ENCODE results near the gene SDK1.

The SDK1 gene

GRCh38 chr7:4178416-4178815, 877.4 kb downstream of the SDK1 start:
- no peak for DNase-seq (ENCODE audit: low spot score)

GRCh38 chr7:4178916-4179687, 878.0 kb downstream of the SDK1 start:
- no peak for DNase-seq (ENCODE audit: low spot score)

DNA sequence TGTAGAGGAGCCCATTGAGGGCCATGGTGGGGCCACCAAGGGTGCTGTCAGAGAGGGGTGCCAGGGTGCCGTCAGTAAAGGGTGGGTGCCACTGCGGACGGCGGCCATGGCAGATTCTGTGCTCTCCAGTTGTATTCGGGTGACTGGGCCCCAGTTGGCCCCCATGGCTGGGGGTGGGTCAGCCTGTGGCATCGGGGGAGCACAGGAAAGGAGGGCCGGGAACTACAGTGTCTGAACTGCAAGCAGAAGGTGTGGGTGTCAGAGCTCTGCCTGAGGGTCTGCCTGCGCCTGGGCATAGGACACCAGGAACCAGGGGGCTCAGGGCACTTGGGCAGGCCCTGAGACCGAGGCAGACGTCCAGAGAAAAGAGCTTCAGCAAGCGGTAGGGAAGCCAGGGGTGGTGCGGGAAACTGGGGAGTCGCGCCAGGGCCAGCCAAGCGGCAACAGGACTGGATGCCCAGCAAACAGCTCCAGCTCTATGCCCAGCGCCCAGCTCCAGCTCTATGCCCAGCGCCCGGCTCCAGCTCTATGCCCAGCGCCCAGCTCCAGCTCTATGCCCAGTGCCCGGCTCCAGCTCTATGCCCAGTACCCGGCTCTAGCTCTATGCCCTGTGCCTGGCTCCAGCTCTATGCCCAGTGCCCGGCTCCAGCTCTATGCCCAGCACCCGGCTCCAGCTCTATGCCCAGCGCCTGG, 878.8 kb downstream of the SDK1 start:
- DNase-seq (ENCODE audit: low spot score), result no peak

DNA sequence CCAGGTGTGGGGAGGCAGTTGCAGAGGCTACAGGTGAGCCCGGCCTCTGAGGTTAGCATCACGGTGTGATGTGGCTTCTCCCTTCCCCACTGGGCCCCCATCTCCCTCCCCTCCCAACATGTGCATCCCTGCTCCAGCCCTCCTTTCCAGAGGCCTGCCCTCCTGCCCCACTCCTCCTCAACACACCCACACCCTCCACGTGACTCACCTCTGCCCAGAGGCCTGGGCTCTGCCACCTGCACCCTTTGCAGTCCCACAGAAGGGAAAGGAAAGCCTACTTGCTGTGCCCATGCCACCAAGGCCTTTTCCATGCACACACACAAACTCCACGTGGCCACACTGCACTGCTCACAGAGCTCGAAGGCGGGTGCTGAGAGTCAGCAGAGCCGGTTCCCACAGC, 880.4 kb downstream of the SDK1 start:
- no peak for DNase-seq (ENCODE audit: low spot score)

- DNase-seq (ENCODE audit: low spot score), result no peak
Observed at GRCh38 chr7:4182605-4183300, 881.7 kb downstream of the SDK1 start.

DNA sequence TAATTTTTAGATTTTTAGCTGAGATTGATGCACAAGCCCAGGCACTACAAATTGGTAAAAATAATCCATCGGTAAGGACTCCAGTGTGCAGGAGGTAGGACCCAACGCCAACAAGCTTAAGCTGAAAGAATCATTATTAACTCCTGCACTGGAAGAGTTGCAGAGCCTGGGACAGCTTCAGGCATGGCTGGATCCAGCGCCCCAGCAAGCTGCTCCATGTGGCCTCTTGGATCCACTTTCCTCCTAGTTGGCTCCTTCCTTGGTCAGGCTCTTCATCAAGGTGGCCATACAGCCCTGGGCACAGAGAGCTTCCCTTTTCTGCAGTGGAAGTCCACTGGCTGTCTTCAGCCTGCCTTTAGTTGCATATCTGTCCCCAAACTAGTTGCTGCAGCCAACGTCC, 883.6 kb downstream of the SDK1 start:
- no peak for DNase-seq (ENCODE audit: low spot score)

GRCh38 chr7:4185136-4185535, 884.1 kb downstream of the SDK1 start:
- DNase-seq (ENCODE audit: low spot score), result no peak

- no peak for DNase-seq (ENCODE audit: low spot score)
Observed at GRCh38 chr7:4185721-4186512, 884.9 kb downstream of the SDK1 start.

DNA sequence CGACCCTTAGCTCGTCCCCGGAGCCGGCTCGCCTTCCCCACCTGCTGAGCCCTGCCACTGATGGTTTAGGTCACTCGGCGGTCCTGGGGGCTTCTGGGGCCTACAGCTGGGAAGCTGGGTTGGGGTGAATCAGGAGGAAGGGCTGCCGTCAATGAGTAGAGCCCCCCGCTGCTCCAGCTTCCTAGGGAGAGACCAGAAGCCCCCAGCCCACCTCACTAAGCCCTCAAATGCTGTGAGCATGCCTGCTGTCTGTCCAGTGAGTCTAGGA, 885.4 kb downstream of the SDK1 start:
- no peak for DNase-seq (ENCODE audit: low spot score)

- no peak for DNase-seq (ENCODE audit: low spot score)
Observed at GRCh38 chr7:4188651-4189050, 887.6 kb downstream of the SDK1 start.

DNA sequence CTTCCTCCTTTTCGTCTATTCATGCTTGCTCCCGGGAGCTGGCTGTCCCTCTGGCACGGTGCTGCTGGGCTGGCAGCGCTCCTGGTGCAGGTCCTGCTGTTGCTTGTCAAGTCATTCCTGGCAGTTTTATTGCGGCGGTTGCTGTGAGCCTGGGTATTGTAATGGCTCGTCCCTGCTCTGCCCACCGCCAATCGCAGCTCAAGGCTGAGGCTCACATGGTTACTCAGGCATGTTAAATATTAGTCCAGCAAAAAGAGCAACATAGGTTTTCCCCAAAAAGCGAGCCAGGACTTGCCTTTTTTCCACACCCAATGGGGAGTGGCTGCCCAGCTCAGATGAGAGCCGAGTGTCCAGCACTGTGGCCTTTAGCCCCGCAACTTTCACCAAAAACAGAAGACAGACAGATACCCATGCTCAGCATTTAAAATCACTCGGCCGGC, 888.1 kb downstream of the SDK1 start:
- DNase-seq (ENCODE audit: low spot score), result no peak

- no peak for DNase-seq (ENCODE audit: low spot score)
Observed at GRCh38 chr7:4190010-4190981, 889.2 kb downstream of the SDK1 start.

DNA sequence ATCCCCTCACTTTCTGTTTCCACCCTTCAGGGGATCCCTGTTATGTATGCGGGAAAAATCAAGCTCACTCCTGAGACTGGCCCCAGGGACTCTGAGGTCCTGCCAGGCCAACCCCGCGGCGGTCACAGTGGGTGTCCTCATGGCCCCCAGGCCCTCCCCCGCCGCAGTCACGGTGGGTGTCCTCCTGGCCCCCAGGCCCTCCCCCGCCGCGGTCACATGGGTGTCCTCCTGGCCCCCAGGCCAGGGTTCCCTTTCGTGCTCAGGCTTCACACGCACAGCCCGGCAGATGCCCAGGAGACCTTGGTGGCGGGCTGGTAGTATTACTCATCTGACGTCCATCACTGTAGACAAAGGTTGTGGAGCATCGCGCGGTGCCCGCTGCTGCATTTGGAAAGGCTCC, 890.0 kb downstream of the SDK1 start:
- DNase-seq (ENCODE audit: low spot score), result no peak

DNA sequence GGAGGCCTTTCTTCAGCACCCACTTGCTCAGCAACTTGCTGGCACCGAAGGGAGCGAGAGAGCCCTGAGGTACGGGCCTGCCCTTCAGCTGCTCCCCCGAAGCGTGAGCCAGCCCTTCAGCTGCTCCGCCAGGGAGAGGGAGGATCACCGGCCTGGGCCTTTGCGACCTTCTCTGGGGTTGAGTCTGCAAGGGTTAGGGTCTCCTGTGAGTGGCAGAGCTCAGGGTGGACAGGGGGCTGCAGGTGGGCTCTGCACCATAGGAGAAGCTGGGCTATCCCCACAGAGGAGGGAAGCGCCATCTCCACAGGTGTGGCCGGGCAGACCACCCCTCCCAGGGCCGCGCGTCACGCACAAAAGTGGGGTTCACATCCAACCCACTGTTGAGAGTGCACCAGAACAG, 890.5 kb downstream of the SDK1 start:
- DNase-seq (ENCODE audit: low spot score), result no peak

- no peak for DNase-seq (ENCODE audit: low spot score)
Observed at GRCh38 chr7:4195660-4196059, 894.6 kb downstream of the SDK1 start.

- no peak for DNase-seq (ENCODE audit: low spot score)
Observed at GRCh38 chr7:4196121-4196819, 895.2 kb downstream of the SDK1 start.

DNA sequence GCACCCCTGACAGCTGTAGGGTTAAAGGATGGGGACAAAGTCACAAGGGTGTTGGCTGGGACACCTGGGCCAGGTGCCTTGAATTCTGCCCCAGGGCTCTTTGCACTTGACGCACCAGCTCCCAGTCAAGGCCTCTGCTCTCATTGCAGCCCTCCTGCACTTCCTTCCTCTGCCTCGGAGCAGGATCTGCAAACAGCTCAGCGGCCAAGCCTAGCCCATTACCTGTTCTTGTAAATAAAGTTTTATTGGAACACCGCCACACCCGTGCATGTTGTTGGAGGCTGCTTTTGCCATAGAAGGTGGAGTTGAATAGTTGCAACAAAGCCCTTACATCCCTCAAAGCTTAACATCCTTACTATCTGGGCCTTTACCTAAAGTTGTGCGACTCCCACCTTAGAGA, 897.2 kb downstream of the SDK1 start:
- no peak for DNase-seq (ENCODE audit: low spot score)

DNA sequence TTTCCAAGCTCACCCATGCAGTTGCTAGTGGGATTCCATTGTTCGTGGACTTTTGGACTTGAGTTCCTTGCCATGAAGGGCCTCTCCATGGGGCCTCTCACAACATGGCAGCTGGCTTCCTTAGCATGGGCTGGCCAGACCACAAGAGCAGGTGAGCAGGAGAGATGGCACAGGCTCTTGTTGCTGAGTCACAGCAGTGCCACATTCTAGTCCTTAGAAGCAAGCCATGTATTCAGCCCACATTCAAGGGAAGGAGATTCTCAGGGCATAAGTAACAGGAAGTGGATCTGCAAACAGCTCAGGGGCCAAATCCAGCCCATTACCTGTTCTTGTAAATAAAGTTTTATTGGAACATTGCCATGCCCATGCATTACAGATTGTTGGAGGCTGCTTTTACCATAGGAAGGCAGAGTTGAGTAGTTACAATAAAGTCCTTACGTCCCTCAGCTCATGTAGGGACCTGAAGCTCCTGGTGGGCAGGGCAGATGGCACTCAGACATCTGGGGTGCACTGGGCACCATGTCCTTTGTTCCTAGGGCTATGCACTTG, 899.6 kb downstream of the SDK1 start:
- no peak for DNase-seq (ENCODE audit: low spot score)

DNA sequence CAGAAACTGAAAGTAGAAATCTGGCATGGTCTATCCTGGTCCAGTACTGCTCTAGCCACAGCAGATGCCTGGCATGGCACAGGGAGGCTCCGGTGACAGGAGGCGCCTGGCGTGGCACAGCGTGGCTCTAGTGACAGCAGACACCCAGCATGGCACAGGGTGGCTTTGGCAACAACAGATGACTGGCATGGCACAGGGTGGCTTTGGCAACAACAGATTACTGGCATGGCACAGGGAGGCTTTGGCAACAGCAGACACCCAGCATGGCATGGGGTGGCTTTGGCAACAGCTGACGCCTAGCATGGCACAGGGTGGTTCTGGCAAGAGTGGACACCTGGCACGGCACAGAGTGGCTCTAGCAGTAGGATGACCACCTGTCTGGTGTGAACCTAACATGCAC, 900.5 kb downstream of the SDK1 start:
- DNase-seq (ENCODE audit: low spot score), result no peak

- DNase-seq (ENCODE audit: low spot score), result no peak
Observed at GRCh38 chr7:4202154-4202736, 901.2 kb downstream of the SDK1 start.

Measured in CD4-positive, alpha-beta T cell treated with Interleukin-15 for 4 hours (primary cell).